Breast epithelium (tissue), 4 donors: Measurements from ENCODE around the gene MAST4. TPM values are rescaled to one million over a fixed set of nuclear protein-coding genes. Genes with fewer than 3 reads are reported as not detected.

Experiments used
- DNase-seq, 2 donors: peaks; one replicate each; pipeline ENCODE4 v3.0.0-alpha.2; 2019; ENCODE audit warnings: low spot score in 2 of 2
- H3K27ac ChIP-seq, 2 donors: fragments of 200-600 bp; sonication (generic) in 1 of 2; one replicate each; pipeline ENCODE4 v1.5.1; 2016 to 2019; ENCODE audit warnings: mild to moderate bottlenecking in 1 of 2
- H3K27me3 ChIP-seq, 2 donors: fragments of 200-600 bp; sonication (generic) in 1 of 2; one replicate each; pipeline versions ENCODE4 v1.5.1 to v1.6.0; 2017 to 2019; ENCODE audit warnings: control low read depth in 1 of 2, mild to moderate bottlenecking in 1 of 2
- H3K36me3 ChIP-seq: fragments of 200-600 bp; one replicate; pipeline ENCODE4 v1.5.1; 2019
- H3K4me1 ChIP-seq, 2 donors: fragments of 200-600 bp; sonication (generic); one replicate each; pipeline ENCODE4 v1.5.1; 2016 to 2019; ENCODE audit warnings: control low read depth in 1 of 2
- H3K4me3 ChIP-seq, 3 donors: fragments of 200-600 bp; sonication (generic); 1 replicate in 2 of 3; 2 replicates in 1 of 3; pipeline ENCODE4 v1.5.1; 2016 to 2019; ENCODE audit warnings: mild to moderate bottlenecking in 3 of 3, moderate library complexity in 2 of 3
- H3K9me3 ChIP-seq, 2 donors: fragments of 200-600 bp; sonication (generic) in 1 of 2; one replicate each; pipeline ENCODE4 v1.5.1; 2016 to 2019; ENCODE audit warnings: control low read depth in 1 of 2
- POLR2A ChIP-seq: fragments of 450-650 bp; IDR thresholded peaks from one replicate; pipeline ENCODE4 v1.6.1; 2016; ENCODE audit warnings: antibody characterized with exemption, mild to moderate bottlenecking, moderate library complexity
- POLR2AphosphoS5 ChIP-seq, 3 donors: sonication (generic); formaldehyde crosslinking; IDR thresholded peaks; one replicate each; pipeline ENCODE4 v1.6.1; 2017; ENCODE audit warnings: antibody characterized with exemption in 3 of 3
- intact Hi-C: fragments of 100-400 bp; cut with DNase I; formaldehyde crosslinking; loops from one replicate; pipeline ENCODE4 v1.15.1; 2023; ENCODE audit warnings: low total_unique reads
- total RNA-seq, 3 donors: library from RNA; depleted of rRNA; stranded (reverse); fragments of >200 nt; gene quantifications; one replicate each; pipeline ENCODE4 v1.1.0, GENCODE V29; 2016
- TF ChIP-seq, protein P1 (sequence below), 3 donors: fragments of 450-650 bp; IDR thresholded peaks; one replicate each; pipeline ENCODE4 v1.5.1; 2016 to 2017; ENCODE audit warnings: antibody characterized with exemption in 3 of 3, mild to moderate bottlenecking in 3 of 3, moderate library complexity in 3 of 3

The MAST4 gene
- total RNA-seq, 3 donors from 2014 or later = 28.0 to 61.5 (median 50.1) TPM

DNA sequence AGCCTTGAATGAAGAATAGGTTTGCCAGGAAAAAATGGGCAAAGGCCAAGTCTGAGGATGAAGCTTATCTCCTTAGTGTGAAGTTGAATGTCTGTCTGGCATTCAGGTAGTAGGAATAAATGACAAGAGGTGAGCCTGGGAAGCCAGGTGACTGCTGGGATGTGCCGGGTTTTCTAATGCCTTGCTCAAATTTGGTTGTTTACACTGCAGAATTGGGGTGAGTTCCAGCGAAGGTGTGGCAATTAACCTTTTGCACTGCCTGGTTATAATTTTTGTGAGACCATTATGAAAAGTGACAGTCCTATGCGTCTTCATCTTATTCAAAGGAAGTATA lies 73.6 kb downstream of the MAST4 start:
- Histone ChIP-seq H3K9me3 (no peaks in the 10 kb centered on the region), H3K4me3 (no peak overlapping the region), H3K4me1 (no peaks in the 10 kb centered on the region), H3K27me3 (no peaks in the 10 kb centered on the region), H3K27ac (no peak overlapping the region), H3K36me3 (no peaks in the 10 kb centered on the region)
- DNase-seq = no peak
- TF ChIP-seq POLR2A (no peak), POLR2AphosphoS5 (IDR thresholded peaks at IDR 0.05) (no peak)
- TF ChIP-seq, protein P1, sequence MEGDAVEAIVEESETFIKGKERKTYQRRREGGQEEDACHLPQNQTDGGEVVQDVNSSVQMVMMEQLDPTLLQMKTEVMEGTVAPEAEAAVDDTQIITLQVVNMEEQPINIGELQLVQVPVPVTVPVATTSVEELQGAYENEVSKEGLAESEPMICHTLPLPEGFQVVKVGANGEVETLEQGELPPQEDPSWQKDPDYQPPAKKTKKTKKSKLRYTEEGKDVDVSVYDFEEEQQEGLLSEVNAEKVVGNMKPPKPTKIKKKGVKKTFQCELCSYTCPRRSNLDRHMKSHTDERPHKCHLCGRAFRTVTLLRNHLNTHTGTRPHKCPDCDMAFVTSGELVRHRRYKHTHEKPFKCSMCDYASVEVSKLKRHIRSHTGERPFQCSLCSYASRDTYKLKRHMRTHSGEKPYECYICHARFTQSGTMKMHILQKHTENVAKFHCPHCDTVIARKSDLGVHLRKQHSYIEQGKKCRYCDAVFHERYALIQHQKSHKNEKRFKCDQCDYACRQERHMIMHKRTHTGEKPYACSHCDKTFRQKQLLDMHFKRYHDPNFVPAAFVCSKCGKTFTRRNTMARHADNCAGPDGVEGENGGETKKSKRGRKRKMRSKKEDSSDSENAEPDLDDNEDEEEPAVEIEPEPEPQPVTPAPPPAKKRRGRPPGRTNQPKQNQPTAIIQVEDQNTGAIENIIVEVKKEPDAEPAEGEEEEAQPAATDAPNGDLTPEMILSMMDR (IDR thresholded peaks at IDR 0.05) = no peak
- intact Hi-C loops = loop anchor here (5.0 kb wide), 1 partner anchor 443 kb away; no protein-coding TSS in a partner anchor

DNA sequence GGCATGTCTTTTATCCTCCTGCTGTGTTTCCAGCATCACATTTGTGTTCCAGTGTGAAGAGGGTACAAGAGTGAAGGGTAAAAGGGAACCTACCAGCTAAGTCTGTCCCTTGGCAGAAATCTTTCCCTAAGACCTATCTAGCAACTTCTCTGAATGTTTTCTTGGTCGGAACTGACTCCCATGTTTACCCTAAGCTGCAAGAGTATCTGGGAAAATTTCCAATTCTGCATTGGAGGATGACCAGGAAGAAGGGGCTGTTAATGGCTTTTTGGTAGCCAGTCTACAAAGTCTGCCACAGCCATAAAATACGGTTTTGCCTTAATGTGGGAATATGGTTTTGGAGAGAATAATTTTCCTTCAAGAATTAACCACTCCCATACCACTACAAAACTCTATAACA lies 75.1 kb downstream of the MAST4 start:
- H3K27ac ChIP-seq = no peak overlapping the region
- no peaks in the 10 kb centered on the region for H3K36me3 ChIP-seq
- intact Hi-C loops = no loop called here
- no peaks in the 10 kb centered on the region for H3K4me1 ChIP-seq
- no peaks in the 10 kb centered on the region for H3K27me3 ChIP-seq
- no peaks in the 10 kb centered on the region for H3K9me3 ChIP-seq
- H3K4me3 ChIP-seq = no peak overlapping the region
- DNase-seq = no peak
- no peak for TF ChIP-seq POLR2A
- TF ChIP-seq, protein P1 (IDR thresholded peaks at IDR 0.05) = no peak
- no peak for TF ChIP-seq POLR2AphosphoS5 (IDR thresholded peaks at IDR 0.05)

DNA sequence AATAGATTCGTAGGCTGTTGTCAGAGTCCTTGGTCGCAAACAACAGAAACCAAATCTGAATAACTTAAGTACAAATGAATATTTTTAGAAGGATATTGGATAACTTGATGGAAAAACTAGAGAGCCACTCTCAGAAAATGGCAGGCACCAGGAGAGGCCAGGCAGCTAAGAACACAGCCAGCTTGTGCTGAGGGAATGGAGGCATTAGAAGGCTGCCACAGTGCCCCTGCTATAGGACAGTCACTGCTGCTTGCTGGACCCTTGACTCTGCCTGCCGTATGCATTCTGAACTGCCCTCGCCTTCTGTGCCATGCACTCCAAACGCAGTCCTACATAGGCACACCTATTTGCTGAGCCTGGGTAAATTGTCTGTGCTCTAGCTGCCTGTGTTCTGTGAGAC lies 78.6 kb downstream of the MAST4 start:
- intact Hi-C loops = no loop called here
- TF ChIP-seq POLR2AphosphoS5 (IDR thresholded peaks at IDR 0.05) (no peak), POLR2A (no peak)
- no peaks in the 10 kb centered on the region for H3K4me1 ChIP-seq

DNA sequence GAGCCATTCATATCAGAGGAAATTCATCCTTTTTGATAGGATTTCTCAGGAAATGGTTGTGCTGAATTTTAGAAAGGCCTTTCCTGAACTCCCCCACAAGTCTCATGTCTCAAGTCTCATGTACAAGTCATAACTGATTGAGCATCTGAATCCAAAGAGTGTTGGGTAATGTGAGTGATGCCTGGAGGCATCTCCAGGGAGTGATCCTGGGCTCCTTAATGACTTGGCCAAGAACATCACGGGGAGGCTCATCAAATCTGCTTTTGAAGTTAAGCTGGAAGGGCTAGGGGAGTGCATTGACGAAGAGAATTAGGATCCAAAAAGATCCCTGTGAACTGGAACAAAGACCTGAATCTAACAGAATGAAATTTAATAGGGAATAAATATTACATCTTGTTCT lies 79.2 kb downstream of the MAST4 start:
- Histone ChIP-seq H3K27me3 (no peaks in the 10 kb centered on the region), H3K27ac (no peak overlapping the region), H3K36me3 (no peaks in the 10 kb centered on the region), H3K9me3 (no peaks in the 10 kb centered on the region), H3K4me3 (no peak overlapping the region), H3K4me1 (no peaks in the 10 kb centered on the region)
- intact Hi-C loops = no loop called here
- no peak for DNase-seq
- TF ChIP-seq, protein P1 (IDR thresholded peaks at IDR 0.05) = no peak
- TF ChIP-seq POLR2A (no peak), POLR2AphosphoS5 (IDR thresholded peaks at IDR 0.05) (no peak)

More for the DNA sequence above, 78.6 kb downstream of the MAST4 start:
- DNase-seq = no peak
- no peak overlapping the region for H3K4me3 ChIP-seq
- H3K9me3 ChIP-seq = no peaks in the 10 kb centered on the region
- H3K36me3 ChIP-seq = no peaks in the 10 kb centered on the region
- H3K27me3 ChIP-seq = no peaks in the 10 kb centered on the region
- H3K27ac ChIP-seq = no peak overlapping the region

DNA sequence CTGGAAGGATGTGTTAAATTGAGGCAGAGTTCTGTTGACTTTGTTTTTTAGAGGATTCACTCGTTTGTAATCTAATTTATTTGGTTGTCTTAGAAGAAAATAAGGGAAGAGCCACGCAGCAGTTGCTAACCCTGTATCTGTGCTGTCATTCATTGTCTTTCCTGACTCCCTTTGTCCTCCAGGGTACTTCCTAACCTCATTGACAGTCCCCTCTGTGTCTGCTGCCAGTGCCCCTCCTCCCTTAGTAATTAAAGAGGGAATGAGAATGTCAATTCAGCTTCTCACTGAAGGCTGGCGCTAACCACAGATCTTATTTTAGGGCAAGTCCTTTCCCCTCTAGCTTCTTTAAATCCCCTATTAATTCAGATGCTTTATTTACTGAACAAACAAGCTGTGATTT lies 84.0 kb downstream of the MAST4 start:
- H3K36me3 ChIP-seq = no peaks in the 10 kb centered on the region
- DNase-seq = no peak

More for the DNA sequence above, 84.0 kb downstream of the MAST4 start:
- TF ChIP-seq POLR2AphosphoS5 (IDR thresholded peaks at IDR 0.05) = no peak
- TF ChIP-seq, protein P1 (IDR thresholded peaks at IDR 0.05) = no peak
- no peak for TF ChIP-seq POLR2A
- intact Hi-C loops = no loop called here
- Histone ChIP-seq H3K4me3 (no peak overlapping the region), H3K27me3 (no peaks in the 10 kb centered on the region), H3K4me1 (no peaks in the 10 kb centered on the region), H3K9me3 (no peaks in the 10 kb centered on the region), H3K27ac (no peak overlapping the region)
